Measurements from ENCODE around the gene MLXIP.

MLXIP gene

DNA sequence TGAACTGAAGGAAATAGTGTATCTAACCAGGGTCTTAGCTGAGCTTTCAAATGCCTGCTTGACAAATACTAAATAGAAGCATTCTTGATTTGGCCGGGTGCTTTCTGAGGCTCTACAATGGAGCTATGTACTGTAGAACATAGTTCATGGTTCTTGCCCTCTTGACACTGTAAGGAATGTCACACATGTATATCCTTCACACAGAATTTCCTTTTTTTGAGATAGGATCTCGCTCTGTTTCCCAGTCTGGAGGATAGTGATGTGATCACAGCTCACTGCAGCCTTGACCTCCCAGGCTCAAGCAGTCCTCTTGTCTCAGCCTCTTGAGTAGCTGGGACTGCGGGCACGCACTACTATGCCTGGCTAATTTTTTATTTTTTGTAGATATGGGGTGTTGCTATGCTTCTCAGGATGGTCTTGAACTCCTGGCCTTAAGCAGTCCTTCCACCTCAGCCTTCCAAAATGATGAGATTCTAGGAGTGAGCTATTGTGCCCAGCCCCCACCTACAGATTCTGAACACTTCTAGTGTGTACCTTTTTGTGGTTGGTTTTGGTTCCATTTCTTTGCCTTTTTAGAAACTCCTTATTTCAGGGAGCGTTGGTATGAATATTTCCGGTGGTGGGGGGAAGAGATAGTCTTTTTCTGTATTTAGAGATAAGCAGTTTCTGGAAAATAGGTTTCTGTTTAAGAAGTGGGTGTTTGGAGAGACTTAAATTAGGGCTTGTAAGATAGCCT, 4.2 kb downstream of the MLXIP start:
- no peaks in the 10 kb centered on the region for H3K9me2 ChIP-seq (replicated peaks; ENCODE audit: insufficient read depth, low read length)
- H3K36me3 ChIP-seq (ENCODE audit: low read length): no peaks in the 10 kb centered on the region
- H3K4me3 ChIP-seq (ENCODE audit: insufficient read depth, low read length, poor library complexity, severe bottlenecking): no peak overlapping the region
- peaks cover 21% of the 10 kb centered on the region for H3F3A ChIP-seq (ENCODE audit: insufficient read depth)
- no peaks in the 10 kb centered on the region for H3K27me3 ChIP-seq (ENCODE audit: low read length)
- H3K27ac ChIP-seq (ENCODE audit: low read depth, low read length): peak overlapping the region; percentile 53; the same call in 1 of the 2 replicates
- no peak for TF ChIP-seq EZH2phosphoT487 (conservative IDR thresholded peaks at IDR 0.05; ENCODE audit: low read length)
- TF ChIP-seq, protein P1, sequence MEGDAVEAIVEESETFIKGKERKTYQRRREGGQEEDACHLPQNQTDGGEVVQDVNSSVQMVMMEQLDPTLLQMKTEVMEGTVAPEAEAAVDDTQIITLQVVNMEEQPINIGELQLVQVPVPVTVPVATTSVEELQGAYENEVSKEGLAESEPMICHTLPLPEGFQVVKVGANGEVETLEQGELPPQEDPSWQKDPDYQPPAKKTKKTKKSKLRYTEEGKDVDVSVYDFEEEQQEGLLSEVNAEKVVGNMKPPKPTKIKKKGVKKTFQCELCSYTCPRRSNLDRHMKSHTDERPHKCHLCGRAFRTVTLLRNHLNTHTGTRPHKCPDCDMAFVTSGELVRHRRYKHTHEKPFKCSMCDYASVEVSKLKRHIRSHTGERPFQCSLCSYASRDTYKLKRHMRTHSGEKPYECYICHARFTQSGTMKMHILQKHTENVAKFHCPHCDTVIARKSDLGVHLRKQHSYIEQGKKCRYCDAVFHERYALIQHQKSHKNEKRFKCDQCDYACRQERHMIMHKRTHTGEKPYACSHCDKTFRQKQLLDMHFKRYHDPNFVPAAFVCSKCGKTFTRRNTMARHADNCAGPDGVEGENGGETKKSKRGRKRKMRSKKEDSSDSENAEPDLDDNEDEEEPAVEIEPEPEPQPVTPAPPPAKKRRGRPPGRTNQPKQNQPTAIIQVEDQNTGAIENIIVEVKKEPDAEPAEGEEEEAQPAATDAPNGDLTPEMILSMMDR (IDR thresholded peaks at IDR 0.05; ENCODE audit: insufficient read depth, low read length, poor library complexity, severe bottlenecking): no peak
- peaks cover 76% of the 10 kb centered on the region for H3K79me2 ChIP-seq (ENCODE audit: insufficient read depth, low read length)
- no peaks in the 10 kb centered on the region; the same call in 1 of the 2 replicates for H4K20me1 ChIP-seq (ENCODE audit: low read depth, low read length)
- H3K4me2 ChIP-seq (ENCODE audit: low read depth, low read length, poor library complexity, severe bottlenecking): peak overlapping the region; percentile 98
- H3K9me3 ChIP-seq (ENCODE audit: insufficient read depth, low read length): no peaks in the 10 kb centered on the region
- no peak overlapping the region for H3K9ac ChIP-seq (ENCODE audit: low read length)
- no peak overlapping the region for H2AFZ ChIP-seq (ENCODE audit: low read depth, low read length, severe bottlenecking)

DNA sequence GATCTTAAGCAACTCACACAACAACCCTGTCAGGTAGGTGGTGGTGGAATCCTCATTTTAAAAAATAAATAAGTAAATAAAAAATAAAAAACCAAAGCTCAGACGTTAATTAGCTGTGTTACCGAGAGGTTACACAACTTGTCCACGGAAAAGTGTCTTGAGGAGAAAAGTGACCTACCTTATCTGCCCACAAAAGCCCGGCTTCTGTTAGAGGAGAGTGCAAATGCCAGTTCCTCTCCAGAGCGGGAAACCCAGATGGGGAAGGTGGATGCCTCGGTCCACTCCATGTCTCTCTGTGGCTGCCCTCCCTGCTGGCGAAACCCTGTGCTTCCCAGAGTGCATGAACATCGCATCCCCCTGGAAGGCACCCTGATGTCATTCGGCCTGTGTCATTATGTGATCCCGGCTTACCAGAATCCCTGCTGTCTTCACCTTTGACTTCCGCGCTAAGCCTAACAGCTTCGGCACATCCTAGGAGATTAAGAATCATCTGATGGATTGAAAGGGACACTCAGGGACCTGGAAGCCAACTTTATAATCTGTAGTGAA, 6.4 kb downstream of the MLXIP start:
- Histone ChIP-seq H3K36me3 (ENCODE audit: low read length) (no peaks in the 10 kb centered on the region), H3K4me3 (ENCODE audit: insufficient read depth, low read length, poor library complexity, severe bottlenecking) (no peak overlapping the region), H4K20me1 (ENCODE audit: low read depth, low read length) (no peaks in the 10 kb centered on the region; the same call in 1 of the 2 replicates), H3K27me3 (ENCODE audit: low read length) (no peaks in the 10 kb centered on the region), H2AFZ (ENCODE audit: low read depth, low read length, severe bottlenecking) (no peak overlapping the region), H3F3A (ENCODE audit: insufficient read depth) (peaks cover 21% of the 10 kb centered on the region), H3K9me3 (ENCODE audit: insufficient read depth, low read length) (no peaks in the 10 kb centered on the region), H3K4me2 (ENCODE audit: low read depth, low read length, poor library complexity, severe bottlenecking) (no peak overlapping the region), H3K9ac (ENCODE audit: low read length) (no peak overlapping the region), H3K79me2 (ENCODE audit: insufficient read depth, low read length) (peaks cover 85% of the 10 kb centered on the region), H3K27ac (ENCODE audit: low read depth, low read length) (no peak overlapping the region), H3K9me2 (replicated peaks; ENCODE audit: insufficient read depth, low read length) (no peaks in the 10 kb centered on the region)
- TF ChIP-seq, protein P1 (IDR thresholded peaks at IDR 0.05; ENCODE audit: insufficient read depth, low read length, poor library complexity, severe bottlenecking): no peak

DNA sequence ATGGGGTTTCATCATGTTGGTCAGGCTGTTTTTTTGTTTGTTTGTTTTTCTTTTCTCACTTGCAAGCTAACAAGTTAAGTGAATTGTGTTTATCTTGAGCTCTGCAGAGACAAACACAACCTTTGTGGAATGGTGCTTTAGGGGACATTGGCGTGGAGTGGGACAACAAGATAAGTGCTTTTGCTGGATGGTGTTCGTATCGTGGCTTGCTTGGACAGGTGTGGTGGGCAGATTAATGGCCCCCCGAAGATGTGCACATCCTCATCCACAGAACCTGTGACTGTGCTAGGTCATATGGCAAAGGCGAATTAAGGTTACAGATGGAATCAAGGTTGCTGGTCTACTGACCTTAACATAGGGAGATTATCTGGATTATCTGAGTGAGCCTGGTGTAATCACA, 7.0 kb downstream of the MLXIP start:
- Histone ChIP-seq H4K20me1 (ENCODE audit: low read depth, low read length) (no peaks in the 10 kb centered on the region; the same call in 1 of the 2 replicates), H3F3A (ENCODE audit: insufficient read depth) (peaks cover 20% of the 10 kb centered on the region), H3K27me3 (ENCODE audit: low read length) (no peaks in the 10 kb centered on the region), H3K27ac (ENCODE audit: low read depth, low read length) (no peak overlapping the region), H3K9me2 (replicated peaks; ENCODE audit: insufficient read depth, low read length) (no peaks in the 10 kb centered on the region), H3K9me3 (ENCODE audit: insufficient read depth, low read length) (no peaks in the 10 kb centered on the region), H3K4me2 (ENCODE audit: low read depth, low read length, poor library complexity, severe bottlenecking) (no peak overlapping the region), H3K4me3 (ENCODE audit: insufficient read depth, low read length, poor library complexity, severe bottlenecking) (no peak overlapping the region), H3K36me3 (ENCODE audit: low read length) (no peaks in the 10 kb centered on the region), H2AFZ (ENCODE audit: low read depth, low read length, severe bottlenecking) (no peak overlapping the region), H3K9ac (ENCODE audit: low read length) (no peak overlapping the region), H3K79me2 (ENCODE audit: insufficient read depth, low read length) (peaks cover 83% of the 10 kb centered on the region)
- TF ChIP-seq, protein P1 (IDR thresholded peaks at IDR 0.05; ENCODE audit: insufficient read depth, low read length, poor library complexity, severe bottlenecking): no peak
- TF ChIP-seq EZH2phosphoT487 (conservative IDR thresholded peaks at IDR 0.05; ENCODE audit: low read length): no peak
